HUES48 (cell line): ENCODE measurements around the gene ZAR1L.

Experiments used
- H3K27ac ChIP-seq: one replicate; pipeline ENCODE4 v1.7.0; 2013; ENCODE audit warnings: low read depth, low read length, inconsistent platforms
- H3K27me3 ChIP-seq: 2 replicates; pipeline ENCODE4 v1.6.1; 2013; ENCODE audit warnings: mild to moderate bottlenecking, low read length; ENCODE audit not compliant: control insufficient read depth, insufficient read depth
- H3K36me3 ChIP-seq: 2 replicates; pipeline ENCODE4 v1.6.1; 2013; ENCODE audit warnings: low read length; ENCODE audit not compliant: control insufficient read depth, insufficient read depth
- H3K4me1 ChIP-seq: 2 replicates; pipeline ENCODE4 v1.6.1; 2013; ENCODE audit warnings: mild to moderate bottlenecking, low read length; ENCODE audit not compliant: control insufficient read depth, insufficient read depth
- H3K4me3 ChIP-seq: 2 replicates; pipeline ENCODE4 v1.5.1; 2013; ENCODE audit warnings: mild to moderate bottlenecking, low read depth, low read length
- H3K9ac ChIP-seq: 2 replicates; pipeline ENCODE4 v1.6.1; 2013; ENCODE audit warnings: mild to moderate bottlenecking, low read depth, low read length, moderate library complexity
- H3K9me3 ChIP-seq: 2 replicates; pipeline ENCODE4 v1.6.1; 2013; ENCODE audit warnings: low read length; ENCODE audit not compliant: control insufficient read depth, insufficient read depth

ZAR1L gene

DNA sequence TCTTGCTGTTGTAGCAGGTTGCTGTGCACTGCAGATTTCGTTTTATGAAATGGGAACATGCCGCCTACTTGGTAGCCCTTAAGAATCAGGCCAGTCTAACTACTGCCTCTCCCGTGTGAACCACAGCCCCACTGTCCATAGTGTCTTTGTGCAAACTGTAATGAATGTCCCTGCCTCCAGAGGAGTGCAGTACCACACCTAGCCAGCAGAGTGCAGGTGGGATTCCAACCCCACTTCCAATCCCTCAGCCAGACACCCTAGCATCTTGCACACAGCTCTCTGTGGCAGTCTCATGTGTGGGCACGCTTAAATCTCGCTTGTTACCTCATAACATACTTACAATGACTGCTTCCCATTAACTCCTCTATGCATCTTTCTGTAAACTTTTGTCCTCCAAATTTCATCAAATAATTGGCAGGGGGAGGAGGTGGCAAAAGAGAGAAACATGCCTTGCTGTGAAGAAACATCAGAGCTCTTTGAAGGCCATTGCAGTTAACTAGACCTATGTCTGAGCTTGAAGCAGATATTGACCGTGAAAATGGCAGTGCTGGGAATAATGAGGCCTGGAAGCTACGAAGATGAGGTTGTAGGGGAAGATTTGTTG, 47.2 kb downstream of the ZAR1L start:
- Histone ChIP-seq H3K4me3 (no peak overlapping the region), H3K9me3 (no peaks in the 10 kb centered on the region), H3K27me3 (no peaks in the 10 kb centered on the region)

DNA sequence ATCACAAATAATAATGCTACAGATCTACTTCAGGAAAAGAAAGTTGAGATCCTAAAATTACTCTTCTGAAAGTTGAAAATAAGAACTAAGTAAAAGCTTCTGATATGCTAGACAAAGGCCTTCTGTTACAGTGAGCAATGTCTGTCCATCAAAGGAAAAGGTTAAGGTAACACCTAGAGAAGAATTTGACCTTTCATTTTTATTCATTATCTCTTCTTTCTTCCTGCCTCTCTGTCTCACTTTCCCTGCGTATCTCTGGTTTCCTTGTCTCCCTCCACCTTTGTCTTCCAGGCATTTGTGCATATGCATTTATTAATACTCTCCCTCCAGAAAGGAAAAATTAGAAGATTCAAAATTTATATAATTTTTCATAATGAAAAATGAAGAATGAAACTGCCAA, 49.0 kb downstream of the ZAR1L start:
- H3K4me1 ChIP-seq = no peaks in the 10 kb centered on the region
- no peaks in the 10 kb centered on the region; the same call in 1 of the 2 replicates for H3K36me3 ChIP-seq
- no peak overlapping the region for H3K9ac ChIP-seq
- no peaks in the 10 kb centered on the region for H3K9me3 ChIP-seq
- no peaks in the 10 kb centered on the region for H3K27me3 ChIP-seq
- H3K27ac ChIP-seq = no peak overlapping the region
- no peak overlapping the region for H3K4me3 ChIP-seq

More for the DNA sequence above, 47.2 kb downstream of the ZAR1L start:
- Histone ChIP-seq H3K4me1 (no peaks in the 10 kb centered on the region), H3K27ac (no peak overlapping the region), H3K36me3 (no peaks in the 10 kb centered on the region; the same call in 1 of the 2 replicates), H3K9ac (no peak overlapping the region)

DNA sequence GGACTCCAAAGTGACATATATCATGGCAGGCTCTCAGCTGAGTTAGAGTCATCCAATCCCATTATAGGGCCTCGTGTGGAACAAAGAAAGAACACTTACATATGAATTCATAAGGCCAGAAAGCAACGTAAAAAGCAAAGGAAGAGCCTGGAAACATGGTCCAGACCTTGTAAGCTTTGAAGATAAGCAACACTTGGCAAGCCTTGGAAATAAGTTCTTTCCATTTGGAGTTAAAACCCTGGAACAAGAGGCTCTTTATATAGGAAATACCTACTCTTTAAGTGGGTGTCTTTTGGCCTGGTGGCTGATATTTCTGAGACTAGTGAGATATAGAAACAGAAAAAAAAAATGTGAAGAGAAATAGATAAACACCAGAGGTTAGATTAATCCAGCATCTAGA, 49.4 kb downstream of the ZAR1L start:
- H3K27me3 ChIP-seq = no peaks in the 10 kb centered on the region
- no peak overlapping the region for H3K9ac ChIP-seq
- no peaks in the 10 kb centered on the region for H3K4me1 ChIP-seq
- H3K36me3 ChIP-seq = no peaks in the 10 kb centered on the region; the same call in 1 of the 2 replicates
- no peaks in the 10 kb centered on the region for H3K9me3 ChIP-seq
- H3K27ac ChIP-seq = no peak overlapping the region
- no peak overlapping the region for H3K4me3 ChIP-seq

GRCh38 chr13:32264407-32264806, 50.8 kb downstream of the ZAR1L start:
- no peak overlapping the region for H3K4me3 ChIP-seq
- H3K9me3 ChIP-seq = no peaks in the 10 kb centered on the region
- no peak overlapping the region for H3K27ac ChIP-seq

GRCh38 chr13:32262619-32263018, 52.5 kb downstream of the ZAR1L start:
- Histone ChIP-seq H3K9me3 (no peaks in the 10 kb centered on the region), H3K27me3 (no peaks in the 10 kb centered on the region), H3K4me3 (no peak overlapping the region), H3K36me3 (no peaks in the 10 kb centered on the region; the same call in 1 of the 2 replicates), H3K9ac (no peak overlapping the region), H3K4me1 (no peaks in the 10 kb centered on the region), H3K27ac (no peak overlapping the region)

More at GRCh38 chr13:32264407-32264806, 50.8 kb downstream of the ZAR1L start:
- Histone ChIP-seq H3K9ac (no peak overlapping the region), H3K36me3 (no peaks in the 10 kb centered on the region; the same call in 1 of the 2 replicates), H3K27me3 (no peaks in the 10 kb centered on the region), H3K4me1 (no peaks in the 10 kb centered on the region)

DNA sequence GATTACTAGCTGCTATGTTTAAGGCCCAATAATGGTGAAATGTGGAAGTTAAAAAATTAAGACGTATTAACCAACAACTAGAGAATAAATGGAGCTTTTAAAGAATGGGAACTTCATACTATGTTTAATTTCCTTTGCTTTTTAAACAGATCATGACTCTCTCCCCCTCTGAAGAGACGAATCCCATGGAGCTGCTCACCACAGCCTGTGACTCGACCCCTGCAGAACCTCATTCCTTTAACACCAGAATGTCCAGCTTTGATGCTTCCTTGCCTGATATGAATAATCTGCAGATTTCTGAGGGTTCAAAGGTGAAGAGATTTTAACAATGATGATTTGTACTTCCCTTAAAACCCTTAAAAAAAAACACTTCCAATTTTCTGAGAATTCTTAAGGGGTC, 53.0 kb downstream of the ZAR1L start:
- H3K36me3 ChIP-seq = no peaks in the 10 kb centered on the region; the same call in 1 of the 2 replicates
- H3K4me3 ChIP-seq = no peak overlapping the region
- H3K27ac ChIP-seq = no peak overlapping the region
- H3K9ac ChIP-seq = no peak overlapping the region
- H3K27me3 ChIP-seq = no peaks in the 10 kb centered on the region
- H3K4me1 ChIP-seq = no peaks in the 10 kb centered on the region
- H3K9me3 ChIP-seq = no peaks in the 10 kb centered on the region

DNA sequence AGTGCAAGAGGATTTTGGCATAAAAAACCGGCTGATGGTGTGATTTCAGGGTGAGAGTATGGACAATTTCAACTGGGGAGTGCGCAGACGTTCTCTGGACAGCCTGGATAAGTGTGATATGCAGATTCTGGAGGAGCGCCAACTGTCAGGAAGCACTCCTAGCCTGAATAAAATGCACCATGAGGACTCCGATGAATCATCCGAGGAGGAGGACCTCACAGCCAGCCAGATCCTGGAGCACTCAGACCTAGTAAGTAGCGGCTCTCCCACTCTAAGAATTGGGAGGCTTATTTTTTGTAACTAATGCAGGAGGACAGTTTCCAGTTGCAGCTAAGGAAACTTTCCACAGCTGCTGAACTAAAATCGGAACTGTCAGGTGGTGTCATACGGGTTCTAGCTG, 53.6 kb downstream of the ZAR1L start:
- H3K9ac ChIP-seq = no peak overlapping the region
- no peaks in the 10 kb centered on the region for H3K9me3 ChIP-seq
- H3K27ac ChIP-seq = no peak overlapping the region
- no peaks in the 10 kb centered on the region; the same call in 1 of the 2 replicates for H3K36me3 ChIP-seq
- no peak overlapping the region for H3K4me3 ChIP-seq
- no peaks in the 10 kb centered on the region for H3K27me3 ChIP-seq
- no peaks in the 10 kb centered on the region for H3K4me1 ChIP-seq

- Histone ChIP-seq H3K36me3 (no peaks in the 10 kb centered on the region), H3K27me3 (no peaks in the 10 kb centered on the region), H3K27ac (no peak overlapping the region)
These were observed 56.0 kb downstream of the ZAR1L start for GRCh38 chr13:32259116-32259515.

GRCh38 chr13:32257649-32258048, 57.5 kb downstream of the ZAR1L start:
- Histone ChIP-seq H3K9me3 (no peaks in the 10 kb centered on the region), H3K27me3 (no peaks in the 10 kb centered on the region), H3K4me3 (no peak overlapping the region), H3K27ac (no peak overlapping the region), H3K9ac (no peak overlapping the region), H3K36me3 (no peaks in the 10 kb centered on the region), H3K4me1 (no peaks in the 10 kb centered on the region)

More at GRCh38 chr13:32259116-32259515, 56.0 kb downstream of the ZAR1L start:
- Histone ChIP-seq H3K9ac (no peak overlapping the region), H3K4me1 (no peaks in the 10 kb centered on the region), H3K9me3 (no peaks in the 10 kb centered on the region), H3K4me3 (no peak overlapping the region)

- Histone ChIP-seq H3K9ac (no peak overlapping the region), H3K9me3 (no peaks in the 10 kb centered on the region), H3K27ac (no peak overlapping the region), H3K4me3 (no peak overlapping the region), H3K27me3 (no peaks in the 10 kb centered on the region), H3K4me1 (no peaks in the 10 kb centered on the region), H3K36me3 (no peaks in the 10 kb centered on the region)
These were observed 58.9 kb downstream of the ZAR1L start for GRCh38 chr13:32256243-32256642.

GRCh38 chr13:32255724-32256109, 59.4 kb downstream of the ZAR1L start:
- Histone ChIP-seq H3K4me1 (no peaks in the 10 kb centered on the region), H3K27me3 (no peaks in the 10 kb centered on the region), H3K27ac (no peak overlapping the region), H3K36me3 (no peaks in the 10 kb centered on the region), H3K4me3 (no peak overlapping the region), H3K9ac (no peak overlapping the region), H3K9me3 (no peaks in the 10 kb centered on the region)
